Measurements from ENCODE around the gene GNPDA1. TPM values are rescaled to one million over a fixed set of nuclear protein-coding genes. Genes with fewer than 3 reads are reported as not detected.

GNPDA1 gene
- polyA plus RNA-seq, 1 of the 3 experiments (the other 2 are of a cell fraction) = 23.9 TPM

DNA sequence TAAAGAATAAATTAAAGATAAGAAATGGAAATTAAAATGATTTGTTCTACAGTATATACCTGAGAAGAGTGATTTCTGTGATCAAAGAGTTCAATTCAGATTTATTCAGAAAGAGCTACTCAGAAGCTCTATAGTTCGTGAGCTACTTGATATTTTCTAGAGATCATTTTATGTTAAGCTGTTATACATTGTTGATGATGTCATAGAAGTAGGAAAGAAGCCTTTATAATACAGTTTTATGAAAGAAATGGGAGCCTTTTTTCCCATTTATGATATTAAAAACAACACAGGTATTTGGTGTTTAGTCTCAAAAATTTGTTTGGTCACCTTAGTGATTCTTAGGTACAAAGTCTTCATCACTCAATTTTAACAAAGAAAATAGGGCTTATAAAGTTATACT is 23.1 kb downstream of the GNPDA1 start:
- CTCF ChIA-PET = interaction anchor here (0.6 to 11.6 kb wide), 12 partner anchors 8 to 339 kb away, joined by 3 to 164 read pairs (median 8); partner anchors contain the start of genes GNPDA1 and RNF14
- no peak for TF ChIP-seq FOSL2 (IDR thresholded peaks at IDR 0.05; ENCODE audit: borderline replicate concordance, low read depth)

DNA sequence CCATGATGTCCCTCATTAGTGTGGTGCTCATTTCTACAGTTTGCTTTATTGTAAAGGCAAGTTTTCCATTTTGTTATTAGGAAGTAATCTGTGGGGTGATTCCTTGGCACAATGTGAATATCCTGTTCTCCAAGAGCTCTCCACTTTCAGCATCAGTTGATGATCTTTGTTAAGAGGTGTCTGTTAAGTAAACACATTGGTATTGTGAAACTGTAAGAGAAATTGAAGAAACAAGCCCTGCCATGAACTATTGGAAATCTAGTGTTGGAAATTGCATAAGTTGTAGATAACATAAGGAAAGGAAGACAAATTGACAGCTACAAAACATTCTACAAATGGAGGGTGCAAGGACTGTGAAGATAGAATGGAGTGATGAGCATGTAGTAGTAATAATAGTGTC is 26.8 kb downstream of the GNPDA1 start:
- H2AFZ ChIP-seq (ENCODE audit: low read depth) = no peak overlapping the region
- H3K27me3 ChIP-seq (ENCODE audit: insufficient read depth) = no peaks in the 10 kb centered on the region
- H3K36me3 ChIP-seq (replicated peaks in 1 of 2; ENCODE audit: control insufficient read depth in 1 of 2, insufficient read depth in 2 of 2, low read length in 1 of 2) = peaks cover 70 to 79% of the 10 kb centered on the region in 2 experiments
- H3K9me2 ChIP-seq = no peaks in the 10 kb centered on the region
- DNase-seq = no peak
- H3F3A ChIP-seq (replicated peaks; ENCODE audit: insufficient read depth) = peaks cover 14% of the 10 kb centered on the region
- ChIA-PET POLR2A (no interaction called here), CTCF (interaction anchor here (1.2 to 4.5 kb wide), 4 partner anchors 9 to 159 kb away, joined by 4 to 20 read pairs (median 10); partner anchors contain the start of gene RNF14)
- no peaks in the 10 kb centered on the region for H4K20me1 ChIP-seq (ENCODE audit: insufficient read depth)
- no peaks in the 10 kb centered on the region for H3K4me1 ChIP-seq (ENCODE audit: control insufficient read depth in 1 of 2, insufficient read depth in 2 of 2, low read depth in 1 of 2, low read length in 1 of 2)
- H3K27ac ChIP-seq (ENCODE audit: low read depth in 2 of 2, low read length in 1 of 2) = no peak overlapping the region
- no peak overlapping the region for H3K9ac ChIP-seq
- no peaks in the 10 kb centered on the region for H3K9me3 ChIP-seq
- H3K4me2 ChIP-seq = no peak overlapping the region
- H3K4me3 ChIP-seq (ENCODE audit: low read depth in 2 of 2, low read length in 1 of 2) = no peak overlapping the region
- TF ChIP-seq ELF1 (IDR thresholded peaks at IDR 0.05) (no peak), FOSL2 (IDR thresholded peaks at IDR 0.05; ENCODE audit: borderline replicate concordance, low read depth) (no peak), POLR2AphosphoS5 (IDR thresholded peaks at IDR 0.05; ENCODE audit: low read depth, low read length) (no peak)
- TF ChIP-seq, protein P1, sequence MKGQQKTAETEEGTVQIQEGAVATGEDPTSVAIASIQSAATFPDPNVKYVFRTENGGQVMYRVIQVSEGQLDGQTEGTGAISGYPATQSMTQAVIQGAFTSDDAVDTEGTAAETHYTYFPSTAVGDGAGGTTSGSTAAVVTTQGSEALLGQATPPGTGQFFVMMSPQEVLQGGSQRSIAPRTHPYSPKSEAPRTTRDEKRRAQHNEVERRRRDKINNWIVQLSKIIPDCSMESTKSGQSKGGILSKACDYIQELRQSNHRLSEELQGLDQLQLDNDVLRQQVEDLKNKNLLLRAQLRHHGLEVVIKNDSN (IDR thresholded peaks at IDR 0.05; ENCODE audit: borderline replicate concordance, low read depth) = no peak
- H3K79me2 ChIP-seq (ENCODE audit: insufficient read depth) = no peaks in the 10 kb centered on the region; the same call in 1 of the 2 replicates

More for the DNA sequence above, 23.1 kb downstream of the GNPDA1 start:
- no peaks in the 10 kb centered on the region for H3K9me2 ChIP-seq
- H2AFZ ChIP-seq (ENCODE audit: low read depth) = no peak overlapping the region
- POLR2A ChIA-PET = interaction anchor here (0.6 to 0.7 kb wide), 2 partner anchors 179 to 333 kb away, joined by 3 read pairs; no protein-coding TSS in a partner anchor
- H3K9ac ChIP-seq = no peak overlapping the region
- no peak overlapping the region for H3K4me3 ChIP-seq (ENCODE audit: low read depth in 2 of 2, low read length in 1 of 2)
- no peak for DNase-seq
- H3K27me3 ChIP-seq (ENCODE audit: insufficient read depth) = no peaks in the 10 kb centered on the region
- no peak overlapping the region for H3K27ac ChIP-seq (ENCODE audit: low read depth in 2 of 2, low read length in 1 of 2)
- H3K4me2 ChIP-seq = no peak overlapping the region
- WGBS (ENCODE audit: low lambda C conversion rate) = 11% methylated on average over 1 of the region's 1 CpG
- peaks cover 18% of the 10 kb centered on the region for H3F3A ChIP-seq (replicated peaks; ENCODE audit: insufficient read depth)
- H3K79me2 ChIP-seq (ENCODE audit: insufficient read depth) = no peaks in the 10 kb centered on the region
- no peaks in the 10 kb centered on the region for H3K9me3 ChIP-seq
- peaks cover 48 to 73% of the 10 kb centered on the region in 2 experiments for H3K36me3 ChIP-seq (replicated peaks in 1 of 2; ENCODE audit: control insufficient read depth in 1 of 2, insufficient read depth in 2 of 2, low read length in 1 of 2)
- peaks cover 9% of the 10 kb centered on the region for H4K20me1 ChIP-seq (ENCODE audit: insufficient read depth)
- no peaks in the 10 kb centered on the region for H3K4me1 ChIP-seq (ENCODE audit: control insufficient read depth in 1 of 2, insufficient read depth in 2 of 2, low read depth in 1 of 2, low read length in 1 of 2)

DNA sequence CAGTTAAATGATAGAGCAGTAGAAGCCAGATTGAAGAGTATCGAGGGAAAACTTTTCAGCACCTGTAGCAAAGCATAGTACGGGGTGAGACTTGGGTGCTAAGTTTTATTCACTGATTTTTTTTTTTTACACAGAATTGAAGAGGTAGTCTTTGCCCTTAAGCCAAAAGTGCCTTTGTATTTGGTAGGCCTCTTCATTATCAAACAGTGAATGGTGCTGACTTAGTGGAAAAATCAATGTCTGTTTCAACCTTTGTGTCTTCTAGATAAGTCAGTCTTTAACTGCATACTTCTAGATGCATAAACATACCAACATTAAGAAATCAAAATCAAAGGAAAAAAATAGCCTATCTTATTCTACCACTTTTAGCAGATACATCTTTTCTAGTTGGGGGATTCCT is 30.2 kb downstream of the GNPDA1 start:
- Histone ChIP-seq H2AFZ (ENCODE audit: low read depth) (no peak overlapping the region), H3K9me3 (no peaks in the 10 kb centered on the region), H3K27ac (ENCODE audit: low read depth in 2 of 2, low read length in 1 of 2) (no peak overlapping the region), H3K4me3 (ENCODE audit: low read depth in 2 of 2, low read length in 1 of 2) (no peak overlapping the region), H3K9ac (no peak overlapping the region), H3F3A (replicated peaks; ENCODE audit: insufficient read depth) (peaks cover 4% of the 10 kb centered on the region), H3K27me3 (ENCODE audit: insufficient read depth) (no peaks in the 10 kb centered on the region), H3K79me2 (ENCODE audit: insufficient read depth) (no peaks in the 10 kb centered on the region; the same call in 1 of the 2 replicates), H3K4me1 (ENCODE audit: control insufficient read depth in 1 of 2, insufficient read depth in 2 of 2, low read depth in 1 of 2, low read length in 1 of 2) (peaks cover 0 to 3% of the 10 kb centered on the region in 2 experiments; a peak in 2 of 4 replicates), H3K36me3 (replicated peaks in 1 of 2; ENCODE audit: control insufficient read depth in 1 of 2, insufficient read depth in 2 of 2, low read length in 1 of 2) (peaks cover 84 to 86% of the 10 kb centered on the region in 2 experiments), H3K9me2 (no peaks in the 10 kb centered on the region), H4K20me1 (ENCODE audit: insufficient read depth) (no peaks in the 10 kb centered on the region), H3K4me2 (no peak overlapping the region)
- POLR2A ChIA-PET = no interaction called here
- WGBS (ENCODE audit: low lambda C conversion rate) = 53% methylated on average over 2 of the region's 2 CpGs
- DNase-seq = no peak
- CTCF ChIA-PET = interaction anchor here (1.0 kb wide), 1 partner anchor 29 kb away, joined by 3 read pairs; no protein-coding TSS in a partner anchor
- TF ChIP-seq RCOR1 (IDR thresholded peaks at IDR 0.05; ENCODE audit: low read length) (no peak), EZH2phosphoT487 (IDR thresholded peaks at IDR 0.05; ENCODE audit: borderline replicate concordance, low read depth) (no peak), POLR2AphosphoS5 (IDR thresholded peaks at IDR 0.05; ENCODE audit: low read depth, low read length) (no peak), NFIC (IDR thresholded peaks at IDR 0.05; ENCODE audit: borderline replicate concordance) (no peak), NRF1 (IDR thresholded peaks at IDR 0.05; ENCODE audit: low read depth, low read length) (no peak), RAD21 (IDR thresholded peaks at IDR 0.05; ENCODE audit: low read length) (no peak), ELF1 (IDR thresholded peaks at IDR 0.05) (no peak), YY1 (IDR thresholded peaks at IDR 0.05; ENCODE audit: low read depth) (no peak)
- TF ChIP-seq, protein P2, sequence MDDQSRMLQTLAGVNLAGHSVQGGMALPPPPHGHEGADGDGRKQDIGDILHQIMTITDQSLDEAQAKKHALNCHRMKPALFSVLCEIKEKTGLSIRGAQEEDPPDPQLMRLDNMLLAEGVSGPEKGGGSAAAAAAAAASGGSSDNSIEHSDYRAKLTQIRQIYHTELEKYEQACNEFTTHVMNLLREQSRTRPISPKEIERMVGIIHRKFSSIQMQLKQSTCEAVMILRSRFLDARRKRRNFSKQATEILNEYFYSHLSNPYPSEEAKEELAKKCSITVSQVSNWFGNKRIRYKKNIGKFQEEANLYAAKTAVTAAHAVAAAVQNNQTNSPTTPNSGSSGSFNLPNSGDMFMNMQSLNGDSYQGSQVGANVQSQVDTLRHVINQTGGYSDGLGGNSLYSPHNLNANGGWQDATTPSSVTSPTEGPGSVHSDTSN (IDR thresholded peaks at IDR 0.05) = no peak

Measured in SK-N-SH (cell line).